Measurements from ENCODE around the gene ZCRB1.

DNA sequence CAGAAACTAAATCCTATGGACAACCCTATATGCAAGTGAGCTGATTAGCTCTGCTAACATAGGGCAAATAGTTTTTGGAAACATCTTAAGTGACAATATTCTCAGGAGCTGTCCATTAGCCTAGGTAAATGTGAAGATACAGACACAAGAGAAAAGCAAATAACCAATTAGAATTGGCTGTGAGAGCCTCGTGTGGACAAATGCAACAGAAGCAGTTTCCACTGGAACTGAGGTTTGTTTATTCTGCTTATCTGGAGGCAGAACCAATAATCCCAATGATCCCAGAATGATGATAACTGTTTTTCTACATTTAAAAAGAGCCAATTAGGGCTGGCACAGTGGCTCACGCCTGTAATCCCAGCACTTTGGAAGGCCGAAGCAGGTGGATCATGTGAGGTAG, 44.6 kb downstream of the ZCRB1 start:
- TF ChIP-seq, protein P1, sequence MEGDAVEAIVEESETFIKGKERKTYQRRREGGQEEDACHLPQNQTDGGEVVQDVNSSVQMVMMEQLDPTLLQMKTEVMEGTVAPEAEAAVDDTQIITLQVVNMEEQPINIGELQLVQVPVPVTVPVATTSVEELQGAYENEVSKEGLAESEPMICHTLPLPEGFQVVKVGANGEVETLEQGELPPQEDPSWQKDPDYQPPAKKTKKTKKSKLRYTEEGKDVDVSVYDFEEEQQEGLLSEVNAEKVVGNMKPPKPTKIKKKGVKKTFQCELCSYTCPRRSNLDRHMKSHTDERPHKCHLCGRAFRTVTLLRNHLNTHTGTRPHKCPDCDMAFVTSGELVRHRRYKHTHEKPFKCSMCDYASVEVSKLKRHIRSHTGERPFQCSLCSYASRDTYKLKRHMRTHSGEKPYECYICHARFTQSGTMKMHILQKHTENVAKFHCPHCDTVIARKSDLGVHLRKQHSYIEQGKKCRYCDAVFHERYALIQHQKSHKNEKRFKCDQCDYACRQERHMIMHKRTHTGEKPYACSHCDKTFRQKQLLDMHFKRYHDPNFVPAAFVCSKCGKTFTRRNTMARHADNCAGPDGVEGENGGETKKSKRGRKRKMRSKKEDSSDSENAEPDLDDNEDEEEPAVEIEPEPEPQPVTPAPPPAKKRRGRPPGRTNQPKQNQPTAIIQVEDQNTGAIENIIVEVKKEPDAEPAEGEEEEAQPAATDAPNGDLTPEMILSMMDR (IDR thresholded peaks at IDR 0.05 in 4 of 5, conservative IDR thresholded peaks at IDR 0.05 in 1 of 5): no peak
- no peak for TF ChIP-seq POLR2A (IDR thresholded peaks at IDR 0.05)
